ENCODE data around the gene PTP4A2.

Gene PTP4A2

DNA sequence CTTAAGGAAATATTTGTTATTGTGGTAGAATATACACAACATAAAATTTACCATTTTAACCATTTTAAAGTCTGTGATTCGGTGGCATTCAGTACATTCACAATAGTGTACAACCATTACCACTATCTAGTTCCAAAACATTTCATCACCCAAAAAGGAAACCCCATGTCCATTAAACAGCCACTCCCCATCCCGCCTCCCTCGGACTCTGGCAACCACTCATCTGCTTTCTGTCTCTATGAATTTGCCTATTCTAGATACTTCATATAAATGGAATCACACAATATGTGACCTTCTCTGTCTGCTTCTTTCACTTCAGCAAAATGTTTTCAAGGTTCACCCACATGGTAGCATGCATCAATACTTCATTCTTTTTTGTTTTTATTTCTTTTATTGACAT lies 51.3 kb downstream of the PTP4A2 start:
- Histone ChIP-seq H3K4me3 (ENCODE audit: insufficient read depth, low read depth, low read length) (no peak overlapping the region), H3K36me3 (ENCODE audit: control insufficient read depth, insufficient read depth, low read length) (no peaks in the 10 kb centered on the region), H3K27me3 (ENCODE audit: control insufficient read depth, insufficient read depth, low read length, poor library complexity, severe bottlenecking) (no peaks in the 10 kb centered on the region), H3K9me3 (ENCODE audit: control insufficient read depth, low read length) (no peaks in the 10 kb centered on the region), H3K27ac (ENCODE audit: insufficient read depth, low read depth, low read length, poor library complexity, severe bottlenecking) (no peak overlapping the region), H3K4me1 (ENCODE audit: control insufficient read depth, insufficient read depth, low read length) (no peaks in the 10 kb centered on the region)
- WGBS, 2 experiments = 94 to 95% methylated on average over 3 of the region's 3 CpGs

DNA sequence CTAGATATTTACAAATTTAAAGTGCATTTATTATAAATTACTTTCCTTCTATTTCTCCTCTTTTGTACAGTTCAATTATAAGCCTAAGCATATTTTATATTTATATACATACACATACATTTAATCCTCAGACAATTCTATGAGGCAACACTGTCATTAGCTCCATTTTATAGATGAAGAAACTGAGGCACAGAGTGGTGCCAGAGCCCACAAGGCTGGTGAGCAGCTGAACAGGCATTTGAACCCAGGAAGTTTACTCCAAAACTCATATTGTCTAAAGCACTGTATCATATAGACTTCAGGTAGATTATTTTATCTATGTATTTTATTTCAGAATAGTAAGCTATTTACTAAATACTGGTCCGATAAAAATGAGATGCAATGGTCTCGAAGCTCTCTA lies 52.3 kb downstream of the PTP4A2 start:
- H3K36me3 ChIP-seq (ENCODE audit: control insufficient read depth, insufficient read depth, low read length) = no peaks in the 10 kb centered on the region
- WGBS, 2 experiments = 89 to 96% methylated on average over 2 of the region's 2 CpGs
- no peaks in the 10 kb centered on the region for H3K9me3 ChIP-seq (ENCODE audit: control insufficient read depth, low read length)
- H3K27ac ChIP-seq (ENCODE audit: insufficient read depth, low read depth, low read length, poor library complexity, severe bottlenecking) = no peak overlapping the region
- no peak overlapping the region for H3K4me3 ChIP-seq (ENCODE audit: insufficient read depth, low read depth, low read length)
- H3K27me3 ChIP-seq (ENCODE audit: control insufficient read depth, insufficient read depth, low read length, poor library complexity, severe bottlenecking) = no peaks in the 10 kb centered on the region
- H3K4me1 ChIP-seq (ENCODE audit: control insufficient read depth, insufficient read depth, low read length) = no peaks in the 10 kb centered on the region

DNA sequence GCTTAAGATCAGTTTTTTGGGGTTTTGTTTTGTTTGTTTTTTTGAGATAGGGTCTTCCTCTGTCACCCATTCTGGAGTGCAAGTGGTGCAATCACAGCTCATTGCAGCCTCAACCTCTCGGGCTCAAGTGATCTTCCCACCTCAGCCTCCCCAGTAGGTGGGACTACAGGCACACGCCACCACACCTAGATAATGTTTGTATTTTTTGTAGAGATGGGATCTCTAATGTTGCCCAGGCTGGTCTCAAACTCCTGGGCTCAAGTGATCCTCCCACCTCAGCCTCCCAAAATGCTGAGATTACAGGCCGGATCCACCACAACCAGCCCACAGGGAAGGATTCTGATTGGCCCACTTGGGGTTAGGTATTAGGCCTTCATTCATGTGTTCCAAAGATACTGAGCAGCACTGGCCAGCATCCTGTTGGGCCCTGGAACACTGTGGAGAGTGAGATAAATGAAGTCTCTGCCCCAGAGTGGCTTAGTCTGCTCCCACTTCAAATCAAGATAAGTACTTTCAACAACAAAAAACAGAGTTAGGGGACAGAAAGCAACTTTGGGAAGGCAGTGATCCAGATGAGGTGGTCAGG lies 54.7 kb downstream of the PTP4A2 start:
- no peak overlapping the region for H3K27ac ChIP-seq (ENCODE audit: insufficient read depth, low read depth, low read length, poor library complexity, severe bottlenecking)
- 93 to 97% methylated on average over 3 of the region's 3 CpGs for WGBS, 2 experiments
- H3K9me3 ChIP-seq (ENCODE audit: control insufficient read depth, low read length) = no peaks in the 10 kb centered on the region
- H3K4me1 ChIP-seq (ENCODE audit: control insufficient read depth, insufficient read depth, low read length) = no peaks in the 10 kb centered on the region
- H3K4me3 ChIP-seq (ENCODE audit: insufficient read depth, low read depth, low read length) = no peak overlapping the region
- H3K36me3 ChIP-seq (ENCODE audit: control insufficient read depth, insufficient read depth, low read length) = no peaks in the 10 kb centered on the region
- H3K27me3 ChIP-seq (ENCODE audit: control insufficient read depth, insufficient read depth, low read length, poor library complexity, severe bottlenecking) = no peaks in the 10 kb centered on the region

DNA sequence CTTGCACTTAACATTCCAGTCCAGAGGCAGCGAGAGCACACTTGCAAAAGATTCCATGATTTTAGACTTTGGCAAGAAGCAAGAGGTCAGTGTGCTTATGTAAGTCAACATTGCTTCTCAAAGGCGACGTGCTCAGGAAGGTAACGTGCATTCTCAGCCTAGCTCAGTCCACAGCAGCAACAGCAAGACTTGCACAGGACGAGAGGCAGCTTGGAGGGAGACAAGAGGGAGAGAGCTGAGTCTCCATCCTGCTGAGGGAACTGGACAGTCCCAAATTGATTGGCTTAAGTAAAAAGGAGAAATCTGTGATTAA lies 56.5 kb downstream of the PTP4A2 start:
- Histone ChIP-seq H3K36me3 (ENCODE audit: control insufficient read depth, insufficient read depth, low read length) (no peaks in the 10 kb centered on the region), H3K9me3 (ENCODE audit: control insufficient read depth, low read length) (no peaks in the 10 kb centered on the region), H3K27me3 (ENCODE audit: control insufficient read depth, insufficient read depth, low read length, poor library complexity, severe bottlenecking) (no peaks in the 10 kb centered on the region), H3K4me1 (ENCODE audit: control insufficient read depth, insufficient read depth, low read length) (no peaks in the 10 kb centered on the region), H3K4me3 (ENCODE audit: insufficient read depth, low read depth, low read length) (no peak overlapping the region), H3K27ac (ENCODE audit: insufficient read depth, low read depth, low read length, poor library complexity, severe bottlenecking) (no peak overlapping the region)
- 91% methylated on average over 5 of the region's 5 CpGs for WGBS, 2 experiments

DNA sequence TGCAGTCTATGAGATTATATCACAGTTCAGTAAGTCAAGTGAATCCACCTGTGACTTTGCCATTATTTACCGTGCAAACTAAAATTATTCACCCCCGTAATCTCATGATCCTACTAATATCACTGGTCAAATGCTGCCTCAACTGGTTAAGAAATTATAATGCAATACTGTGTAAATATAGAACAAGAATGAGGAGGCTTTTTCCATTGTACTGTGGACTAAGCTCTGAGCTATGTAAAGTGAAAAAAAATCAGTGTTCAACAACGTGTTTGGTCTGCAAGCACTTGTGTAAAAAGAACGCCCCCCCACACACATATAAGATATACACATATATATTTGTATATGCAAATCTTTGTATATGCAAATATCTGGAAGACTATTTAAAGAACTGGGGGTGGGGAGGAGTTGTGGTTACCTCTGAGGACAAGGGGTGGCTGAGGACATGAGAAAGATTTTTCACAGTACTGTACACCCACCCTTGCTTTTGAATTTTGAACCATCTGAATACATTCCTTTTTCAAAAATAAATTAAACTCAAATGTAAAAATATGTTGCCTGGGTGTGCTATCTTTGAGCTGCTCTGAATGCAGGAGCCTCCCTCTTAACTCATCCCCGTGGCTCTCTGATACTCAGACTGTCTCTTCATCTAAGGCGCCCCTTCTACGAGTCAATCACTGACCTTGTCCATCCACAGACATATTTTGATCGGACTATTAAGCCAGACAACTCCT lies 57.0 kb downstream of the PTP4A2 start:
- Histone ChIP-seq H3K36me3 (ENCODE audit: control insufficient read depth, insufficient read depth, low read length) (no peaks in the 10 kb centered on the region), H3K4me3 (ENCODE audit: insufficient read depth, low read depth, low read length) (no peak overlapping the region), H3K27ac (ENCODE audit: insufficient read depth, low read depth, low read length, poor library complexity, severe bottlenecking) (no peak overlapping the region), H3K27me3 (ENCODE audit: control insufficient read depth, insufficient read depth, low read length, poor library complexity, severe bottlenecking) (no peaks in the 10 kb centered on the region), H3K4me1 (ENCODE audit: control insufficient read depth, insufficient read depth, low read length) (no peaks in the 10 kb centered on the region), H3K9me3 (ENCODE audit: control insufficient read depth, low read length) (no peaks in the 10 kb centered on the region)
- 83 to 85% methylated on average over 6 of the region's 8 CpGs for WGBS, 2 experiments

DNA sequence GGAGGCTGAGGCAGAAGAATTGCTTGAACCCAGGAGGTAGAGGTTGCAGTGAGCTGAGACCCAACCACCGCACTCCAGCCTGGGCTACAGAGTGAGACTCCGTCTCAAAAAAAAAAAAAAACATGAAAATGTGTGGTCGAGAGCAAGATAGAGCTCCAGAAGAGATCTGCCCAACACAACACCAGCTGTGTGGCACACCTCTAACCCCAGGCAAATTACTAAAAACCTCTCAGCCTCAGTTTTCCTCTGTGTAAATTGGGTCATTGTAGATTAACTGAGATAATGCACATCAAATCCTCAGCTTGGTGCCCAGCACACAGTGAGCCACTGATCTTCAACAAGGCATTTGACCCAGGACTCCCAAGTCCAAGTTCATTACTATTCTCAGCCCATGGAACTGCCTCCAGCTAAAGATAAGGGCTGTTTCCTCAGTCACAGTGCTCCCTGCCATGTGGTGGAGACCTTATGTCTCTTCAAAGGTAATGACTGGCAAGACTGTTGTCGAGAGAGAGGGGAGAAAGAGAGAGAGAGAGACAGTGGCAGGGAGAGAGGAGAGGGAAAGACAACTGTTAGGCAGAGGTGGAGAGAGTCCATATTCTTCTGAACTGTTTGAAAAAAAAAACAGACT lies 58.1 kb downstream of the PTP4A2 start:
- Histone ChIP-seq H3K27me3 (ENCODE audit: control insufficient read depth, insufficient read depth, low read length, poor library complexity, severe bottlenecking) (no peaks in the 10 kb centered on the region), H3K4me1 (ENCODE audit: control insufficient read depth, insufficient read depth, low read length) (no peaks in the 10 kb centered on the region), H3K9me3 (ENCODE audit: control insufficient read depth, low read length) (no peaks in the 10 kb centered on the region), H3K36me3 (ENCODE audit: control insufficient read depth, insufficient read depth, low read length) (no peaks in the 10 kb centered on the region), H3K27ac (ENCODE audit: insufficient read depth, low read depth, low read length, poor library complexity, severe bottlenecking) (no peak overlapping the region), H3K4me3 (ENCODE audit: insufficient read depth, low read depth, low read length) (no peak overlapping the region)
- 85 to 89% methylated on average over 4 of the region's 4 CpGs for WGBS, 2 experiments

DNA sequence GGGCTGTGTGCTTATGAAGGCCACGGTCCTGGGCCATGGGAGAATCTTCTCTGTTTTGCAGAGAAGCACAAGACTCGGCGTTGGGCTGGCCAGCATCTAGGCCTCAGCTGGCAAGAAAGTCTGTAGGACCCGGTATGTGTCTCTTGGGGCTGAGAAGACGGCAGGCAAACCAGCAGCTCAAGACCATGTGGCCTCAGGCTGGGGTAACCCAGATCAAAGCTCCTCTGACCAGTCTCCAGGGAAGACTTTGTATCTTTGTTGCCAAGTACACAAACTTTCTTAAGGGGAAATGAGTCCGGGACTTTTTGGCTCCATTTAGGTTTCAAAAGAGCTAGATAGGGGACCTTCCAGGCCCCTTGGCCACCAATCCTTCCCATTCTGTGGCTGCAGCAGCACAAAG lies 60.1 kb downstream of the PTP4A2 start:
- 94 to 96% methylated on average over 6 of the region's 6 CpGs for WGBS, 2 experiments
- Histone ChIP-seq H3K9me3 (ENCODE audit: control insufficient read depth, low read length) (no peaks in the 10 kb centered on the region), H3K36me3 (ENCODE audit: control insufficient read depth, insufficient read depth, low read length) (no peaks in the 10 kb centered on the region), H3K4me1 (ENCODE audit: control insufficient read depth, insufficient read depth, low read length) (no peaks in the 10 kb centered on the region), H3K27ac (ENCODE audit: insufficient read depth, low read depth, low read length, poor library complexity, severe bottlenecking) (no peak overlapping the region), H3K4me3 (ENCODE audit: insufficient read depth, low read depth, low read length) (no peak overlapping the region), H3K27me3 (ENCODE audit: control insufficient read depth, insufficient read depth, low read length, poor library complexity, severe bottlenecking) (no peaks in the 10 kb centered on the region)

DNA sequence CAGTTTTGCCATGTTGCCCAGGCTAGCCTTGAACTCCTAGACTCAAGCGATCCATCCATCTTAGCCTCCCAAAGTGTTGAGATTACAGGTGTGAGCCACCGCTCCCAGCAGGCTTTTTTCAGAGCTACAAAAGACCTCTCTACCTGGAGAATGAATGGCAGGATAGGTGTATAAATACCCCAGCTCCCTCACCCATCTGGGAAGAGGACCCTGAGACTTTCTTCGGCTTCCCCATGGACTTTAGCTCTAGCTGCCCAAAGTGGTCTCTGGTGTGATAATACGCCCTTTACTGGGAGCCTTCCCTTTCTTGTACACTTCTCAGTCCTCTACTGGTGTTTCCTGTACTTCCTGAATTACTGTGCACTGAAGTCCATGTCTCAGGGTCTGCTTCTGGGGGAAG lies 60.6 kb downstream of the PTP4A2 start:
- WGBS, 2 experiments = 82 to 84% methylated on average over 4 of the region's 4 CpGs
- no peaks in the 10 kb centered on the region for H3K4me1 ChIP-seq (ENCODE audit: control insufficient read depth, insufficient read depth, low read length)
- no peaks in the 10 kb centered on the region for H3K36me3 ChIP-seq (ENCODE audit: control insufficient read depth, insufficient read depth, low read length)
- H3K27me3 ChIP-seq (ENCODE audit: control insufficient read depth, insufficient read depth, low read length, poor library complexity, severe bottlenecking) = no peaks in the 10 kb centered on the region
- no peaks in the 10 kb centered on the region for H3K9me3 ChIP-seq (ENCODE audit: control insufficient read depth, low read length)
- H3K27ac ChIP-seq (ENCODE audit: insufficient read depth, low read depth, low read length, poor library complexity, severe bottlenecking) = no peak overlapping the region
- no peak overlapping the region for H3K4me3 ChIP-seq (ENCODE audit: insufficient read depth, low read depth, low read length)

DNA sequence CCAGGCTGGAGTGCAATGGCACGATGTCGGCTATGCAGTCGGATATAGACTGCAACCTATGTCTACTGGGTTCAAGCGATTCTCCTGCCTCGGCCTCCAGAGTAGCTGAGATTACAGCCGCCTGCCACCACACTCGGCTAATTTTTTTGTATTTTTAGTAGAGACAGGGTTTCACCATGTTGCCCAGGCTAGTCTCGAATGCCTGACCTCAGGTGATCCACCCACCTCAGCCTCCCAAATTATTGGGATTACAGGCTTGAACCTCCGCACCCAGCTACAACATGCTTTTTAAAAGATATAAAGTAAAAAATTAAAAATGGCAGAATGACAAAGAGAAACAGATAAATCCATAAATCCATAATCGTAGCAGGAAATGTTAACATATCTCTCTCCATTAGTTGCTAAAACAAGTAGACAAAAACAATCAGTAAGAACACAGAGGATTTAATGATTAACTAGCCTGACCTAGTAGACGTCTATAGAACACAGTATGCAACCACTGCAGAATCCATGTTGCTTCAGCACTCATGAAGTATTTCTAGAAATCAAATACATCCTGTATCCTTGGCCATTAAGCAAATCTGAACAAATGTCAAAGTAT lies 62.4 kb downstream of the PTP4A2 start:
- WGBS, 2 experiments = 92 to 94% methylated on average over 10 to 11 of the region's 11 CpGs
- H3K36me3 ChIP-seq (ENCODE audit: control insufficient read depth, insufficient read depth, low read length) = no peaks in the 10 kb centered on the region
- H3K4me1 ChIP-seq (ENCODE audit: control insufficient read depth, insufficient read depth, low read length) = no peaks in the 10 kb centered on the region
- H3K4me3 ChIP-seq (ENCODE audit: insufficient read depth, low read depth, low read length) = no peak overlapping the region
- H3K27ac ChIP-seq (ENCODE audit: insufficient read depth, low read depth, low read length, poor library complexity, severe bottlenecking) = no peak overlapping the region
- H3K27me3 ChIP-seq (ENCODE audit: control insufficient read depth, insufficient read depth, low read length, poor library complexity, severe bottlenecking) = no peaks in the 10 kb centered on the region
- H3K9me3 ChIP-seq (ENCODE audit: control insufficient read depth, low read length) = no peaks in the 10 kb centered on the region

DNA sequence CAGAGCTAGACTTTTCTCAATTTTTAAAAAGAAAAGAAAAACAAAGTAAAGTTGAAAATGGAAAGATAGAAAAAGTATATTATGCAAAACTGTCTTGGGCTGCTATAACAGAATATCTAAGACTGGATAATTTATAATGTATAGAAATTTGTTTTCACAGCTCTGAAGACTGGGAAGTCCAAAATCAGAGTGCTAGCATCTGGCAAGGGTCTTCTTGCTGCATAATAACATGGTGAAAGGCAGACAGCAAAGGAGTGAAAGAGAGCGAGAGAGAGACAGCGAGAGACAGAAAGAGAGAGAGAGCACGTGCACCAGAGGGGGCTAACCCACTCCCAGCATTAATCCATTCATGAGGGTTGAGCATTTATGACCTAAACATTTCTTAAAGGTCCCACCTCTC lies 63.2 kb downstream of the PTP4A2 start:
- Histone ChIP-seq H3K4me3 (ENCODE audit: insufficient read depth, low read depth, low read length) (no peak overlapping the region), H3K27me3 (ENCODE audit: control insufficient read depth, insufficient read depth, low read length, poor library complexity, severe bottlenecking) (no peaks in the 10 kb centered on the region), H3K36me3 (ENCODE audit: control insufficient read depth, insufficient read depth, low read length) (no peaks in the 10 kb centered on the region), H3K9me3 (ENCODE audit: control insufficient read depth, low read length) (no peaks in the 10 kb centered on the region), H3K4me1 (ENCODE audit: control insufficient read depth, insufficient read depth, low read length) (no peaks in the 10 kb centered on the region), H3K27ac (ENCODE audit: insufficient read depth, low read depth, low read length, poor library complexity, severe bottlenecking) (no peak overlapping the region)
- WGBS, 2 experiments = 85 to 91% methylated on average over 3 of the region's 3 CpGs
